ENCODE results near the gene RPL31.

DNA sequence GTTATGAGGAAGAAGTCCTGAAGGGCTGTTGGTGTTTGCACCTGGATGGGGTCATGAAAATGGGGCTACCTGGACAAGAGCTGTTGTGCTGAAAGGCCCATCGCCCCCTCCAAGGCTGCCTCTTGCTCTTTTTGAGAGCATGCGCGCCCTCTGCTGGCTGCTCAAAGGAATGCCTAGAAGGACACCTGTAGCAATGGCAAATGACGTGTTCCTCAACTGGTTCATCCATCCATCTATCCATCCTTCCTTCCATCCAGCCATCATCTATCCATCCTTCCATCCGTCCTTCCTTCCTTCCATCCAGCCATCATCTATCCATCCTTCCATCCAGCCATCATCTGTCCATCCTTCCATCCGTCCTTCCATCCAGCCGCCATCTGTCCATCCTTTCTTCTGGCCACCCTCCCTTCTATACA is 17.2 kb upstream of the RPL31 start:
- TF ChIP-seq YY1 (IDR thresholded peaks at IDR 0.05; ENCODE audit: insufficient read depth, insufficient read length) (no peak), SUZ12 (IDR thresholded peaks at IDR 0.05; ENCODE audit: extremely low read depth, insufficient read depth, insufficient read length) (no peak)

All from NT2/D1 (cell line).